Measurements from ENCODE around the gene FSTL1. TPM values are rescaled to one million over a fixed set of nuclear protein-coding genes. Genes with fewer than 3 reads are reported as not detected.
A peak's percentile ranks its signal among the peaks of the same experiment; 100 is the strongest.

The FSTL1 gene
- polyA plus RNA-seq, 1 of the 3 experiments (the other 2 are of a cell fraction): 329 TPM

GRCh38 chr3:120418866-120419490 is 31.8 kb downstream of the FSTL1 start:
- ChIA-PET POLR2A (interaction anchor here (2.7 kb wide), 1 partner anchor 140 kb away, joined by 18 read pairs; no protein-coding TSS in a partner anchor), CTCF (interaction anchor here (0.6 to 12.9 kb wide), 26 partner anchors 9 to 822 kb away, joined by 3 to 269 read pairs (median 4); no protein-coding TSS in a partner anchor)
- Histone ChIP-seq H3K4me1 (ENCODE audit: control insufficient read depth in 1 of 2, insufficient read depth in 2 of 2, low read depth in 1 of 2, low read length in 1 of 2) (peaks cover 27 to 31% of the 10 kb centered on the region in 2 experiments), H3K9me2 (no peaks in the 10 kb centered on the region), H3K27me3 (ENCODE audit: insufficient read depth) (no peaks in the 10 kb centered on the region), H3K4me3 (ENCODE audit: low read depth in 2 of 2, low read length in 1 of 2) (no peak overlapping the region; a peak in 1 of 4 replicates), H3K79me2 (ENCODE audit: insufficient read depth) (peaks cover 87% of the 10 kb centered on the region), H3F3A (replicated peaks; ENCODE audit: insufficient read depth) (peaks cover 32% of the 10 kb centered on the region), H3K27ac (ENCODE audit: low read depth in 2 of 2, low read length in 1 of 2) (peak overlapping the region; percentile 96 to 98), H2AFZ (ENCODE audit: low read depth) (no peak overlapping the region), H3K9ac (no peak overlapping the region), H4K20me1 (ENCODE audit: insufficient read depth) (peaks cover 10% of the 10 kb centered on the region), H3K9me3 (no peaks in the 10 kb centered on the region), H3K4me2 (peak overlapping the region; percentile 6; the same call in 1 of the 2 replicates), H3K36me3 (replicated peaks in 1 of 2; ENCODE audit: control insufficient read depth in 1 of 2, insufficient read depth in 2 of 2, low read length in 1 of 2) (peaks cover 19 to 51% of the 10 kb centered on the region in 2 experiments)
- WGBS (ENCODE audit: low lambda C conversion rate): 30% methylated on average over 6 of the region's 6 CpGs
- TF ChIP-seq CHD2 (IDR thresholded peaks at IDR 0.05; ENCODE audit: low read length, partially characterized antibody) (no peak), GABPA (IDR thresholded peaks at IDR 0.05; ENCODE audit: low read depth) (no peak), MXI1 (IDR thresholded peaks at IDR 0.05; ENCODE audit: low read depth, low read length) (0 out of 2 replicates have a peak, but pooled peaks have one; percentile 26), NRF1 (IDR thresholded peaks at IDR 0.05; ENCODE audit: low read depth, low read length) (no peak), POLR2AphosphoS5 (IDR thresholded peaks at IDR 0.05; ENCODE audit: low read depth, low read length) (no peak), RFX5 (IDR thresholded peaks at IDR 0.05; ENCODE audit: low read length) (peak; percentile 64; the same call in 1 of the 2 replicates), SMC3 (IDR thresholded peaks at IDR 0.05; ENCODE audit: low read depth, low read length) (peak; percentile 75), CTCF (IDR thresholded peaks at IDR 0.05) (peak; percentile 53), RAD21 (IDR thresholded peaks at IDR 0.05; ENCODE audit: low read length) (peak; percentile 93), USF2 (IDR thresholded peaks at IDR 0.05; ENCODE audit: borderline replicate concordance, low read depth, low read length) (no peak), PBX3 (IDR thresholded peaks at IDR 0.05) (no peak)
- DNase-seq: peak; percentile 58

- peaks cover 32% of the 10 kb centered on the region for H3F3A ChIP-seq (replicated peaks; ENCODE audit: insufficient read depth)
- H3K27ac ChIP-seq (ENCODE audit: low read depth in 2 of 2, low read length in 1 of 2): peak overlapping the region; percentile 96 to 98
- DNase-seq: no peak
- peaks cover 25 to 27% of the 10 kb centered on the region in 2 experiments for H3K4me1 ChIP-seq (ENCODE audit: control insufficient read depth in 1 of 2, insufficient read depth in 2 of 2, low read depth in 1 of 2, low read length in 1 of 2)
- peak overlapping the region; percentile 59; the same call in 1 of the 2 replicates for H3K9ac ChIP-seq
- H3K9me2 ChIP-seq: no peaks in the 10 kb centered on the region
- no peaks in the 10 kb centered on the region for H3K9me3 ChIP-seq
- 79% methylated on average over 7 of the region's 7 CpGs for whole genome bisulfite sequencing (ENCODE audit: low lambda C conversion rate)
- ChIA-PET POLR2A (interaction anchor here (0.5 to 2.7 kb wide), 4 partner anchors 32 to 323 kb away, joined by 3 to 18 read pairs (median 6); partner anchors contain the start of gene FSTL1), CTCF (interaction anchor here (0.7 to 12.9 kb wide), 35 partner anchors 14 to 823 kb away, joined by 3 to 269 read pairs (median 6); partner anchors contain the start of genes FSTL1 and LRRC58)
- no peak overlapping the region for H2AFZ ChIP-seq (ENCODE audit: low read depth)
- peaks cover 17 to 46% of the 10 kb centered on the region in 2 experiments for H3K36me3 ChIP-seq (replicated peaks in 1 of 2; ENCODE audit: control insufficient read depth in 1 of 2, insufficient read depth in 2 of 2, low read length in 1 of 2)
- H4K20me1 ChIP-seq (ENCODE audit: insufficient read depth): peaks cover 10% of the 10 kb centered on the region
- no peak overlapping the region; a peak in 1 of 4 replicates for H3K4me3 ChIP-seq (ENCODE audit: low read depth in 2 of 2, low read length in 1 of 2)
- no peaks in the 10 kb centered on the region for H3K27me3 ChIP-seq (ENCODE audit: insufficient read depth)
- peaks cover 82% of the 10 kb centered on the region for H3K79me2 ChIP-seq (ENCODE audit: insufficient read depth)
- H3K4me2 ChIP-seq: peak overlapping the region; percentile 76; the same call in 1 of the 2 replicates
- no peak for TF ChIP-seq MEF2A (IDR thresholded peaks at IDR 0.05; ENCODE audit: borderline replicate concordance, low read depth)
- no peak for TF ChIP-seq JUND (IDR thresholded peaks at IDR 0.05)
- TF ChIP-seq FOSL2 (IDR thresholded peaks at IDR 0.05; ENCODE audit: borderline replicate concordance, low read depth): no peak
- TF ChIP-seq RFX5 (IDR thresholded peaks at IDR 0.05; ENCODE audit: low read length): no peak
- no peak for TF ChIP-seq TEAD4 (IDR thresholded peaks at IDR 0.05; ENCODE audit: borderline replicate concordance, insufficient read depth)
- TF ChIP-seq YY1 (IDR thresholded peaks at IDR 0.05; ENCODE audit: low read depth): no peak
- TF ChIP-seq RXRA (IDR thresholded peaks at IDR 0.05; ENCODE audit: borderline replicate concordance, low read depth): no peak
- TF ChIP-seq USF1 (IDR thresholded peaks at IDR 0.05; ENCODE audit: borderline replicate concordance, low read depth): no peak
- TF ChIP-seq NFIC (IDR thresholded peaks at IDR 0.05; ENCODE audit: borderline replicate concordance): no peak
- no peak for TF ChIP-seq TCF12 (IDR thresholded peaks at IDR 0.05)
- no peak for TF ChIP-seq GABPA (IDR thresholded peaks at IDR 0.05; ENCODE audit: low read depth)
- TF ChIP-seq SMC3 (IDR thresholded peaks at IDR 0.05; ENCODE audit: low read depth, low read length): no peak
- TF ChIP-seq CTCF (IDR thresholded peaks at IDR 0.05): no peak
- TF ChIP-seq MXI1 (IDR thresholded peaks at IDR 0.05; ENCODE audit: low read depth, low read length): no peak
Measured at GRCh38 chr3:120418446-120418845, 32.3 kb downstream of the FSTL1 start.

Data from SK-N-SH (cell line).